Stimulated activated effector memory CD8-positive, alpha-beta T cell treated with anti-CD3 and anti-CD28 coated beads, Interleukin-12 subunit alpha, Interleukin-12 subunit beta, amount 100 ng/mL, for 72 hours (primary cell): ENCODE measurements around the gene SAA1.

Experiments used
- ATAC-seq: fragments of 150-1000 bp; cut with Tn5 transposase; 2 replicates; pipeline ENCODE4 v1.10.0; 2021
- DNase-seq, 2 donors: peaks; one replicate each; pipeline ENCODE4 v3.0.0; 2021 to 2022; ENCODE audit warnings: low spot score in 2 of 2
- H3K27ac Mint-ChIP-seq: one replicate; pipeline ENCODE4 v1.8.0; 2022; ENCODE audit warnings: mild to moderate bottlenecking, mixed read lengths
- H3K36me3 Mint-ChIP-seq: one replicate; pipeline ENCODE4 v1.8.0; 2022; ENCODE audit warnings: mild to moderate bottlenecking, mixed read lengths
- H3K4me1 Mint-ChIP-seq: one replicate; pipeline ENCODE4 v1.8.0; 2022; ENCODE audit warnings: mixed read lengths
- H3K4me3 Mint-ChIP-seq: one replicate; pipeline ENCODE4 v1.8.0; 2022; ENCODE audit warnings: mild to moderate bottlenecking, mixed read lengths
- H3K9me3 Mint-ChIP-seq: one replicate; pipeline ENCODE4 v1.8.0; 2022; ENCODE audit warnings: mixed read lengths

SAA1 gene

GRCh38 chr11:18312663-18313420 is 46.8 kb downstream of the SAA1 start:
- H3K4me1 Mint-ChIP-seq, result peaks cover 8% of the 10 kb centered on the region
- peak; percentile 55 for ATAC-seq
- H3K4me3 Mint-ChIP-seq, result no peak overlapping the region

DNA sequence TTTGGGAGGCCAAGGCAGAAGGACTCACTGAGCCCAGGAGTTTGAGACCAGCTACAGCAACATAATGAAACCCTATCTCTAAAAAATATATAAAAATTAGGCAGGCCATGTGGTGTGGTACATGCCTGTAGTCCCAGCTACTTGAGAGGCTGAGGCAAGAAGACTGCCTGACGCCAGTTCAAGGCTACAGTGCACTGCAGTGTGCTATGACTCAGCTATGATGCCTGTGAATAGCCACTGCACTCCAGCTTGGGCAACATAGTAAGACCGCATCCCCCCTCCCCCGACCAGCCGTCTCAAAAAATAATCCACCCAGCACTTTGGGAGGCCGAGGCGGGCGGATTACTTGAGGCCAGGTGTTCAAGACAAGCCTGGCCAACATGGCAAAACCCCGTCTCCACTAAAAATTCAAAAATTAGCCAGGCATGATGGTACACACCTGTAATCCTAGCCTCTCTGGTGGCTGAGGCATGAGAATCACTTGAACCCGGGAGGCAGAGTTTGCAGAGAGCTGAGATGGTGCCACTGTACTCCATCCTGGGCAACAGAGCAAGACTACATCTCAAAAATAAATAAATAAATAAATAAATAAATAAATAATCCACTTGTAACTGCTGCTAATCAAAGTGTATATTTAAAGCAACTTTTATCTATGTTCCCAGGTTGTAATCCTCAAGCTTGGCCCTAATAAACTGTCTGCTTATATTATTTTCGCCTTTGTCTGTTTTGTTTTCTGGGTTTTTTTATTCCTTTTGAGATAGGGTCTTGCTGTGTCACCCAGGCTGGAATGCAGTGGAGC is 48.1 kb downstream of the SAA1 start:
- DNase-seq, result no peak
- no peak for ATAC-seq
- no peaks in the 10 kb centered on the region for H3K9me3 Mint-ChIP-seq
- H3K27ac Mint-ChIP-seq, result no peak overlapping the region
- H3K4me3 Mint-ChIP-seq, result no peak overlapping the region
- H3K4me1 Mint-ChIP-seq, result peaks cover 11% of the 10 kb centered on the region
- H3K36me3 Mint-ChIP-seq, result peaks cover 57% of the 10 kb centered on the region

More at GRCh38 chr11:18312663-18313420, 46.8 kb downstream of the SAA1 start:
- no peak for DNase-seq
- Mint-ChIP-seq H3K9me3 (no peaks in the 10 kb centered on the region), H3K36me3 (peaks cover 68% of the 10 kb centered on the region), H3K27ac (peak overlapping the region; percentile 60)

DNA sequence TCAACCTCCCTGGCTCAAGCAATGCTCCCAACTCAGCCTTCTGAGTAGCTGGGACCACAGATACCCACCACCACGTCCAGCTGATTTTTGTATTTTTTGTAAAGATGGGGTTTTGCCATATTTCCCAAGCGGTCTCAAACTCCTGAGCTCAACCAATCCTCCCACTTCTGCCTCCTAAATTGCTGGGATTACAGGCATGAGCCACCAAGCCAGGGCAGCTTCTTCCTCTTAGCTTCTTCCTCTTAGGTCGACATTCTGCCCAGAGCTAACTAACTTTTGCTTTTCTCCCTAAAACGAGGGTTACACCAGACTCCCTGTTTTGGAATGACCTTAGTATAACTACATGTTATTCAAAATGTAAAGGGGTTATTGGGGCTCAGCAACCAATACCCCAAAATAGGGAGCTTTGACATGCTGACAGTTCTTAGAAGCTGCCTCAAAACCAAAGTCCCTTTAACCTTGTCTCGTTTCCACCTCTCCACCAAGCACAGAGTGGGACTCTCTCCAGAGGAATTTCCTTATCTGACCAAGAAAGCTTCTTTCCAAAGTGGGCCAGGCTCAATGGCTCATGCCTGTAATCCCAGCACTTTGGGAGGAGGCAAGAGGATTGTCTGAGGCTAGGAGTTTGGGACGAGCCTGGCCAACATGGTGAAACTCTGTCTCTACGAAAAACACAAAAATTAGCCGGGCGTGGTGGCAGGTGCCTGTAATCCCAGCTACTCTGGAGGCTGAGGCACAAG is 48.9 kb downstream of the SAA1 start:
- peaks cover 19% of the 10 kb centered on the region for H3K4me1 Mint-ChIP-seq
- H3K4me3 Mint-ChIP-seq, result no peak overlapping the region
- no peak for ATAC-seq
- no peak for DNase-seq
- no peaks in the 10 kb centered on the region for H3K9me3 Mint-ChIP-seq
- H3K36me3 Mint-ChIP-seq, result peaks cover 49% of the 10 kb centered on the region
- no peak overlapping the region for H3K27ac Mint-ChIP-seq

GRCh38 chr11:18315893-18316292 is 49.8 kb downstream of the SAA1 start:
- no peak overlapping the region for H3K27ac Mint-ChIP-seq
- DNase-seq (no peak), ATAC-seq (no peak)
- H3K4me1 Mint-ChIP-seq, result peaks cover 28% of the 10 kb centered on the region
- H3K9me3 Mint-ChIP-seq, result no peaks in the 10 kb centered on the region
- no peak overlapping the region for H3K4me3 Mint-ChIP-seq
- peaks cover 40% of the 10 kb centered on the region for H3K36me3 Mint-ChIP-seq

DNA sequence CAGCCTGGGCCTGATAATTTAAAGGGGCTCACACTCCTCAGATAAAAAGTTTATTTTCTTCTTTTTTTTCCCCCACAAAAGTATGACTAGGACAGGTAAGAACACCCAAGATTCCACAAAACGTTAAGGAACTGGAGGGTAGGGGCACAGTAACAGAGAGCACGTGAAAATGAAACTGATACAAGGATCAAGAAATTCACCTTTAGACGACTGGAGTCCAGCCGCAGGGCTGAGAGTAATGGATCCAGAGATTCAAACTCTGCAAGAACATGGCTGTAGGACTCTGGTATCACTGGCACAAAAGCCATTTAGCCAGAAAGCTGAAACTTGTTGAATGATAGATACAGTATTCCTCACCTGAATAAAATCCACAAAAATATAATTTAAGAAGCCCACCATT is 51.5 kb downstream of the SAA1 start:
- no peaks in the 10 kb centered on the region for H3K9me3 Mint-ChIP-seq
- no peak for ATAC-seq
- H3K27ac Mint-ChIP-seq, result no peak overlapping the region
- peaks cover 34% of the 10 kb centered on the region for H3K4me1 Mint-ChIP-seq
- DNase-seq, result no peak
- no peak overlapping the region for H3K4me3 Mint-ChIP-seq
- H3K36me3 Mint-ChIP-seq, result peaks cover 37% of the 10 kb centered on the region
